HEK293T (cell line): ENCODE measurements around the gene BMP4.

ENCODE experiments used
- ARNT ChIP-seq: fragments of 450-650 bp; IDR thresholded peaks from 2 replicates; pipeline ENCODE4 v1.6.1; 2017; ENCODE audit warnings: mild to moderate bottlenecking
- BHLHE40 ChIP-seq: fragments of 450-650 bp; IDR thresholded peaks from 2 replicates; pipeline ENCODE4 v1.6.1; 2016; ENCODE audit warnings: mild to moderate bottlenecking, moderate library complexity, borderline replicate concordance
- CTBP1 ChIP-seq: fragments of 450-650 bp; IDR thresholded peaks from 2 replicates; pipeline ENCODE4 v1.6.1; 2016; ENCODE audit warnings: borderline replicate concordance
- FOXA1 ChIP-seq: fragments of 450-650 bp; IDR thresholded peaks from 2 replicates; pipeline ENCODE4 v1.6.1; 2016; ENCODE audit warnings: mild to moderate bottlenecking
- FOXK2 ChIP-seq: fragments of 450-650 bp; IDR thresholded peaks from 2 replicates; pipeline ENCODE4 v1.6.1; 2016; ENCODE audit warnings: mild to moderate bottlenecking
- FOXM1 ChIP-seq: fragments of 450-650 bp; IDR thresholded peaks from 2 replicates; pipeline ENCODE4 v1.6.1; 2017; ENCODE audit warnings: mild to moderate bottlenecking, borderline replicate concordance
- HDGF ChIP-seq: fragments of 450-650 bp; IDR thresholded peaks from 2 replicates; pipeline ENCODE4 v1.6.1; 2017; ENCODE audit warnings: antibody characterized with exemption, borderline replicate concordance
- LEF1 ChIP-seq: fragments of 450-650 bp; IDR thresholded peaks from 2 replicates; pipeline ENCODE4 v1.6.1; 2017; ENCODE audit warnings: mild to moderate bottlenecking, borderline replicate concordance
- NFRKB ChIP-seq: fragments of 450-650 bp; IDR thresholded peaks from 2 replicates; pipeline ENCODE4 v1.6.1; 2016; ENCODE audit warnings: mild to moderate bottlenecking, moderate library complexity
- PKNOX1 ChIP-seq: fragments of 450-650 bp; IDR thresholded peaks from 2 replicates; pipeline ENCODE4 v1.6.1; 2016
- SP1 ChIP-seq: fragments of 450-650 bp; IDR thresholded peaks from 2 replicates; pipeline ENCODE4 v1.6.1; 2017
- TARDBP ChIP-seq: fragments of 450-650 bp; IDR thresholded peaks from 2 replicates; pipeline ENCODE4 v1.6.1; 2016

- TF ChIP-seq NFRKB (no peak), FOXK2 (no peak), SP1 (no peak), ARNT (no peak), CTBP1 (no peak), TARDBP (no peak), BHLHE40 (no peak), LEF1 (no peak), FOXA1 (no peak), FOXM1 (no peak), HDGF (no peak), PKNOX1 (no peak)
These were observed 23.4 kb upstream of the BMP4 start for GRCh38 chr14:53979747-53980642.
